Liver (tissue), 10 donors: ENCODE results near the gene RNF181. TPM values are rescaled to one million over a fixed set of nuclear protein-coding genes. Genes with fewer than 3 reads are reported as not detected.

Source experiments
- DNase-seq: peaks from one replicate; pipeline ENCODE4 v3.0.0-alpha.2; 2017; ENCODE audit warnings: low spot score
- H3K27ac ChIP-seq, 2 donors: one replicate each; pipeline ENCODE4 v1.7.0; 2013; ENCODE audit warnings: inconsistent platforms in 2 of 2, low read length in 2 of 2, control low read depth in 1 of 2, low read depth in 1 of 2, mild to moderate bottlenecking in 1 of 2
- H3K27me3 ChIP-seq, 4 donors: one replicate each; pipeline versions ENCODE4 v1.6.1 to v1.7.0; 2013; ENCODE audit warnings: low read length in 3 of 4, inconsistent platforms in 1 of 4, mild to moderate bottlenecking in 1 of 4, moderate library complexity in 1 of 4; ENCODE audit not compliant: control insufficient read depth in 4 of 4, insufficient read depth in 4 of 4
- H3K36me3 ChIP-seq, 4 donors: one replicate each; pipeline versions ENCODE4 v1.6.1 to v1.7.0; 2013; ENCODE audit warnings: low read length in 3 of 4, mild to moderate bottlenecking in 3 of 4, low read depth in 1 of 4, moderate library complexity in 1 of 4; ENCODE audit not compliant: control insufficient read depth in 4 of 4, insufficient read depth in 3 of 4
- H3K4me1 ChIP-seq, 4 donors: one replicate each; pipeline versions ENCODE4 v1.6.1 to v1.7.0; 2013; ENCODE audit warnings: low read length in 3 of 4, mild to moderate bottlenecking in 3 of 4, moderate library complexity in 1 of 4; ENCODE audit not compliant: control insufficient read depth in 4 of 4, insufficient read depth in 4 of 4
- H3K4me3 ChIP-seq, 3 donors: one replicate each; pipeline versions ENCODE4 v1.6.1 to v1.7.0; 2013; ENCODE audit warnings: low read length in 3 of 3, control low read depth in 1 of 3, low read depth in 1 of 3, mild to moderate bottlenecking in 1 of 3
- H3K9ac ChIP-seq, 2 donors: one replicate each; pipeline ENCODE4 v1.7.0; 2013; ENCODE audit warnings: low read length in 2 of 2, mild to moderate bottlenecking in 2 of 2, moderate library complexity in 2 of 2, control low read depth in 1 of 2, low read depth in 1 of 2
- H3K9me3 ChIP-seq, 4 donors: one replicate each; pipeline versions ENCODE4 v1.6.1 to v1.7.0; 2013; ENCODE audit warnings: low read length in 3 of 4; ENCODE audit not compliant: control insufficient read depth in 4 of 4
- FOXA1 ChIP-seq: IDR thresholded peaks from 2 replicates; pipeline ENCODE4 v1.6.1; 2016; ENCODE audit warnings: antibody characterized with exemption
- FOXA2 ChIP-seq: IDR thresholded peaks from 2 replicates; pipeline ENCODE4 v1.6.1; 2016; ENCODE audit warnings: antibody characterized with exemption
- HNF4G ChIP-seq: IDR thresholded peaks from 2 replicates; pipeline ENCODE4 v1.6.1; 2016; ENCODE audit warnings: antibody characterized with exemption
- NR2F2 ChIP-seq: IDR thresholded peaks from 2 replicates; pipeline ENCODE4 v1.6.1; 2016; ENCODE audit warnings: antibody characterized with exemption
- SP1 ChIP-seq: IDR thresholded peaks from 2 replicates; pipeline ENCODE4 v1.6.1; 2018; ENCODE audit warnings: antibody characterized with exemption, mild to moderate bottlenecking
- WGBS: extraction: QIAGEN DNeasy Blood & Tissue Kit; methylation state at CpG from one replicate; pipeline ENCODE4 v1.1.7; 2013; 5-methylcytosine and 5-hydroxymethylcytosine counted together
- polyA plus RNA-seq, 2 donors: library from polyadenylated mRNA; stranded (reverse) in 1 of 2; unstranded in 1 of 2; fragments of 200-250 nt in 1 of 2; fragments of >200 nt in 1 of 2; fragmentation: Nextera tagmentation in 1 of 2; extraction: Ambion mirVana in 1 of 2; gene quantifications; one replicate each; pipeline versions ENCODE4 v1.2.1 to v1.2.3, GENCODE V29; 2013 to 2015
- small RNA-seq: library from RNA; depleted of rRNA; stranded (forward); fragments of <200 nt; gene quantifications from one replicate; pipeline ENCODE3, GENCODE V24; 2014
- total RNA-seq, 2 donors: library from RNA; depleted of rRNA; stranded (reverse); fragments of >200 nt; gene quantifications; one replicate each; pipeline ENCODE4 v1.2.3, GENCODE V29; 2014
- TF ChIP-seq, protein P1 (sequence below): IDR thresholded peaks from 2 replicates; pipeline ENCODE4 v1.6.1; 2016; ENCODE audit warnings: antibody characterized with exemption, mild to moderate bottlenecking
- donor health status: healthy.
- donor health status: healthy.
- donor health status: healthy.
- donor health status: healthy.
- donor health status: healthy.

Gene RNF181
- total and polyA plus RNA-seq, 4 donors, result 101 to 195 (median 114) TPM

- TF ChIP-seq SP1 (no peak), HNF4G (no peak), NR2F2 (no peak), FOXA1 (no peak), FOXA2 (no peak)
- TF ChIP-seq, protein P1, sequence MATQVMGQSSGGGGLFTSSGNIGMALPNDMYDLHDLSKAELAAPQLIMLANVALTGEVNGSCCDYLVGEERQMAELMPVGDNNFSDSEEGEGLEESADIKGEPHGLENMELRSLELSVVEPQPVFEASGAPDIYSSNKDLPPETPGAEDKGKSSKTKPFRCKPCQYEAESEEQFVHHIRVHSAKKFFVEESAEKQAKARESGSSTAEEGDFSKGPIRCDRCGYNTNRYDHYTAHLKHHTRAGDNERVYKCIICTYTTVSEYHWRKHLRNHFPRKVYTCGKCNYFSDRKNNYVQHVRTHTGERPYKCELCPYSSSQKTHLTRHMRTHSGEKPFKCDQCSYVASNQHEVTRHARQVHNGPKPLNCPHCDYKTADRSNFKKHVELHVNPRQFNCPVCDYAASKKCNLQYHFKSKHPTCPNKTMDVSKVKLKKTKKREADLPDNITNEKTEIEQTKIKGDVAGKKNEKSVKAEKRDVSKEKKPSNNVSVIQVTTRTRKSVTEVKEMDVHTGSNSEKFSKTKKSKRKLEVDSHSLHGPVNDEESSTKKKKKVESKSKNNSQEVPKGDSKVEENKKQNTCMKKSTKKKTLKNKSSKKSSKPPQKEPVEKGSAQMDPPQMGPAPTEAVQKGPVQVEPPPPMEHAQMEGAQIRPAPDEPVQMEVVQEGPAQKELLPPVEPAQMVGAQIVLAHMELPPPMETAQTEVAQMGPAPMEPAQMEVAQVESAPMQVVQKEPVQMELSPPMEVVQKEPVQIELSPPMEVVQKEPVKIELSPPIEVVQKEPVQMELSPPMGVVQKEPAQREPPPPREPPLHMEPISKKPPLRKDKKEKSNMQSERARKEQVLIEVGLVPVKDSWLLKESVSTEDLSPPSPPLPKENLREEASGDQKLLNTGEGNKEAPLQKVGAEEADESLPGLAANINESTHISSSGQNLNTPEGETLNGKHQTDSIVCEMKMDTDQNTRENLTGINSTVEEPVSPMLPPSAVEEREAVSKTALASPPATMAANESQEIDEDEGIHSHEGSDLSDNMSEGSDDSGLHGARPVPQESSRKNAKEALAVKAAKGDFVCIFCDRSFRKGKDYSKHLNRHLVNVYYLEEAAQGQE, result no peak
- WGBS, result 92% methylated on average over 2 of the region's 2 CpGs
- Histone ChIP-seq H3K9me3 (no peaks in the 10 kb centered on the region), H3K9ac (no peak overlapping the region), H3K36me3 (peaks cover 16 to 79% (median 65%) of the 10 kb centered on the region in 4 donors), H3K4me3 (no peak overlapping the region), H3K27ac (no peak overlapping the region), H3K27me3 (no peaks in the 10 kb centered on the region), H3K4me1 (no peaks in the 10 kb centered on the region)
- no peak for DNase-seq
Measured at GRCh38 chr2:85646166-85646565, 50.6 kb downstream of the RNF181 start.

Small RNAs within 50 kb of the gene (small RNA-seq; reads per million reads assigned to genes)
- not detected for gene RN7SL126P

Other genes starting within 250 kb of the RNF181 start
- gene RETSAT, start 241.2 kb upstream of the RNF181 start, total RNA-seq, result 100 to 1,000 TPM in 1 of 2 donors, 10 to 100 TPM in 1; 58.5 to 101 TPM
- gene RETSAT, start 241.2 kb upstream of the RNF181 start, polyA plus RNA-seq, result 10 to 100 TPM; 22.8 to 82.9 TPM
- gene ELMOD3, start 241.0 kb upstream of the RNF181 start, total RNA-seq, result 10 to 100 TPM in 1 of 2 donors, 1 to 10 TPM in 1; 5.5 to 15.8 TPM
- gene ELMOD3, start 241.0 kb upstream of the RNF181 start, polyA plus RNA-seq, result 1 to 10 TPM; 6.3 to 9.7 TPM
- 10 to 100 TPM in 1 of 2 donors, 1 to 10 TPM in 1; 4.1 to 19.3 TPM for gene CAPG, start 185.4 kb upstream of the RNF181 start, total RNA-seq
- 1 to 10 TPM; 2.7 to 6.3 TPM for gene CAPG, start 185.4 kb upstream of the RNF181 start, polyA plus RNA-seq
- under 1 TPM in 1 of 2 donors, not detected in 1; 0.92 TPM for gene SH2D6, start 177.0 kb upstream of the RNF181 start, total RNA-seq
- under 1 TPM; 0.28 to 0.39 TPM for gene SH2D6, start 177.0 kb upstream of the RNF181 start, polyA plus RNA-seq
- gene MAT2A, start 56.6 kb upstream of the RNF181 start, total RNA-seq, result 100 to 1,000 TPM in 1 of 2 donors, 10 to 100 TPM in 1; 60.5 to 104 TPM
- 10 to 100 TPM; 48.3 to 99.3 TPM for gene MAT2A, start 56.6 kb upstream of the RNF181 start, polyA plus RNA-seq
- gene GGCX, start 34.3 kb upstream of the RNF181 start, total RNA-seq, result 100 to 1,000 TPM in 1 of 2 donors, 10 to 100 TPM in 1; 77.5 to 189 TPM
- gene GGCX, start 34.3 kb upstream of the RNF181 start, polyA plus RNA-seq, result 100 to 1,000 TPM in 1 of 2 donors, 10 to 100 TPM in 1; 67.3 to 103 TPM
- 10 to 100 TPM; 29.2 to 50.8 TPM for gene VAMP8, start 18.2 kb upstream of the RNF181 start, total RNA-seq
- 100 to 1,000 TPM; 108 to 140 TPM for gene VAMP8, start 18.2 kb upstream of the RNF181 start, polyA plus RNA-seq
- 10 to 100 TPM in 1 of 2 donors, 1 to 10 TPM in 1; 9.7 to 11.3 TPM for gene VAMP5, start 11.3 kb upstream of the RNF181 start, total RNA-seq
- gene VAMP5, start 11.3 kb upstream of the RNF181 start, polyA plus RNA-seq, result 10 to 100 TPM; 69.1 to 74.6 TPM
- gene TMEM150A, start 7.0 kb downstream of the RNF181 start, total RNA-seq, result 10 to 100 TPM; 13.1 to 18.5 TPM
- gene TMEM150A, start 7.0 kb downstream of the RNF181 start, polyA plus RNA-seq, result 10 to 100 TPM; 30.7 to 32.5 TPM
- gene C2orf68, start 16.3 kb downstream of the RNF181 start, total RNA-seq, result 10 to 100 TPM in 1 of 2 donors, 1 to 10 TPM in 1; 7.6 to 13.4 TPM
- gene C2orf68, start 16.3 kb downstream of the RNF181 start, polyA plus RNA-seq, result 10 to 100 TPM in 1 of 2 donors, 1 to 10 TPM in 1; 9.8 to 20.9 TPM
- gene USP39, start 20.4 kb downstream of the RNF181 start, total RNA-seq, result 10 to 100 TPM; 20.8 to 30.5 TPM
- gene USP39, start 20.4 kb downstream of the RNF181 start, polyA plus RNA-seq, result 10 to 100 TPM; 14.9 to 17.7 TPM
- not detected for gene SFTPB, start 72.5 kb downstream of the RNF181 start, total RNA-seq
- not detected for gene SFTPB, start 72.5 kb downstream of the RNF181 start, polyA plus RNA-seq
- under 1 TPM in 1 of 2 donors, not detected in 1; 0.75 TPM for gene GNLY, start 98.6 kb downstream of the RNF181 start, total RNA-seq
- gene GNLY, start 98.6 kb downstream of the RNF181 start, polyA plus RNA-seq, result 1 to 10 TPM; 1.3 to 4.8 TPM
- 10 to 100 TPM in 1 of 2 donors, under 1 TPM in 1; 0.33 to 37.7 TPM for gene ATOH8, start 158.2 kb downstream of the RNF181 start, total RNA-seq
- gene ATOH8, start 158.2 kb downstream of the RNF181 start, polyA plus RNA-seq, result 10 to 100 TPM; 20.4 to 33.2 TPM